Epithelial cell of proximal tubule (primary cell): ENCODE results near the gene FANK1. TPM values are rescaled to one million over a fixed set of nuclear protein-coding genes. Genes with fewer than 3 reads are reported as not detected.
"Not testable (repeated sequence)": the region's sequence is repeated elsewhere in the genome, so short reads cannot be mapped to it uniquely, and the experiment has no call there.

Source experiments
- DNase-seq: peaks from one replicate; pipeline ENCODE4 v3.0.0-alpha.2; 2011; ENCODE audit warnings: low read depth
- H3K4me3 ChIP-seq: 2 replicates; pipeline ENCODE4 v1.5.1; 2011; ENCODE audit warnings: low read depth, mild to moderate bottlenecking, low read length
- total RNA-seq: library from RNA; depleted of rRNA; stranded (reverse); fragments of >200 nt; gene quantifications from 2 replicates; pipeline ENCODE4 v1.2.3, GENCODE V29; 2015
- TF ChIP-seq, protein P1 (sequence below): conservative IDR thresholded peaks from 2 replicates; pipeline ENCODE4 v1.5.1; 2012; ENCODE audit warnings: low read depth, mild to moderate bottlenecking, low read length

Gene FANK1
- total RNA-seq, 1 donor from 2014 or later = 9.2 TPM

DNA sequence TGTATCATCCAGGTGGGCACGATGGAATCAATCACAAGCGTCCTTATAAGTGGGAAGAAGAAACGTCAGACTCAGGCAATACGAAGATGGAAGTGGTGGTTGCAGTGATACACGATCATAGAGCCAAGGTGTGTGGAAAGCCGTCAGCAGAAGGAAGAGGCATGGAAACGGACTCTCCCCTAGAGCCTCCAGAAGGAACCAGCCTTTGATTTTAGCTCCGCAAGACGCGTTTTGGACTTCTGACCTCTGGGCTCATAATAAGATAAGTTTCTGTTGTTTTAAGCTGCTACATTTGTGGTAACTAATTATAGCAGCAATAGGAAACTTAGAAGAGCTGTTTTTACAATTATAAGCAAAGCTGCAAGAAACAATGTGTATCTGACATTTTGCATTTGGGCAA is 14.8 kb downstream of the FANK1 start:
- TF ChIP-seq, protein P1, sequence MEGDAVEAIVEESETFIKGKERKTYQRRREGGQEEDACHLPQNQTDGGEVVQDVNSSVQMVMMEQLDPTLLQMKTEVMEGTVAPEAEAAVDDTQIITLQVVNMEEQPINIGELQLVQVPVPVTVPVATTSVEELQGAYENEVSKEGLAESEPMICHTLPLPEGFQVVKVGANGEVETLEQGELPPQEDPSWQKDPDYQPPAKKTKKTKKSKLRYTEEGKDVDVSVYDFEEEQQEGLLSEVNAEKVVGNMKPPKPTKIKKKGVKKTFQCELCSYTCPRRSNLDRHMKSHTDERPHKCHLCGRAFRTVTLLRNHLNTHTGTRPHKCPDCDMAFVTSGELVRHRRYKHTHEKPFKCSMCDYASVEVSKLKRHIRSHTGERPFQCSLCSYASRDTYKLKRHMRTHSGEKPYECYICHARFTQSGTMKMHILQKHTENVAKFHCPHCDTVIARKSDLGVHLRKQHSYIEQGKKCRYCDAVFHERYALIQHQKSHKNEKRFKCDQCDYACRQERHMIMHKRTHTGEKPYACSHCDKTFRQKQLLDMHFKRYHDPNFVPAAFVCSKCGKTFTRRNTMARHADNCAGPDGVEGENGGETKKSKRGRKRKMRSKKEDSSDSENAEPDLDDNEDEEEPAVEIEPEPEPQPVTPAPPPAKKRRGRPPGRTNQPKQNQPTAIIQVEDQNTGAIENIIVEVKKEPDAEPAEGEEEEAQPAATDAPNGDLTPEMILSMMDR = no peak
- H3K4me3 ChIP-seq = no peak overlapping the region
- DNase-seq = no peak

DNA sequence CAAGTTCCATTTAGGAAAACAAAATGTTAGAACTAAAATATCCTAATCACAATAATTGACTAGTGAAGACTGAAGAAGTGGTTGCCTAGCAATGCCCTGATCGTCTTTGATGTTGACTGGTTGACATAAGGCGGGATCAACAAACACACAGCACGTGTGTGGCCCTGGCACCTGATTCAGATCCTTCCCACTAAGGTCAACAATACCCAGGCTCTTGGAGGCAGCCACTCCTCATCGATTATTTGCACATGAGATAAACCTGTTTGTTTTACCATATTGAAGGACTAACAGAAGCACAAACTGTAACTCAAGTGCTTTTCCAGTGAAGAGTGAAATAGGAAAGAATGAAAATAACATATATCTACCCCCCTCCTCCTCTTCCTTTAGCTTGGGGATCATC is 15.6 kb downstream of the FANK1 start:
- H3K4me3 ChIP-seq = no peak overlapping the region
- DNase-seq = no peak

DNA sequence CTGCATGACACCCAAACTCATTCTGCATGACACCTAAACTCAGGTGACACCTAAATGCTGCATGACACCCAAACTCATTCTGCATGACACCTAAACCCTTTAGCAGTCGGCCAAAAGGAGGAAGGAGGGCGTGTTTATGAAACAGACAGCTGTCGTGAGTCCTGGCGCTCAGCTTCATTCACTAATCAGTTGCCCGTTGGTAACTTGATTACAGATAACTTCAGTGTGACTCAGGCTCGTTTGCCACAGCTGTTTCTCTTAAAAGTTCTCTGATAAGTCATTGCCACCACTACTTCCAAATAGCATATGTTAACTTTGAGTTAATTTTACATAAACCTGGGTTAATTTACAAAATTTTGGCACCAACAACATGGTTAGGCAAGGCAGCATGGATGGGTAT is 16.9 kb downstream of the FANK1 start:
- not testable (repeated sequence) for H3K4me3 ChIP-seq, DNase-seq

More for the DNA sequence above, 15.6 kb downstream of the FANK1 start:
- TF ChIP-seq, protein P1 = no peak

DNA sequence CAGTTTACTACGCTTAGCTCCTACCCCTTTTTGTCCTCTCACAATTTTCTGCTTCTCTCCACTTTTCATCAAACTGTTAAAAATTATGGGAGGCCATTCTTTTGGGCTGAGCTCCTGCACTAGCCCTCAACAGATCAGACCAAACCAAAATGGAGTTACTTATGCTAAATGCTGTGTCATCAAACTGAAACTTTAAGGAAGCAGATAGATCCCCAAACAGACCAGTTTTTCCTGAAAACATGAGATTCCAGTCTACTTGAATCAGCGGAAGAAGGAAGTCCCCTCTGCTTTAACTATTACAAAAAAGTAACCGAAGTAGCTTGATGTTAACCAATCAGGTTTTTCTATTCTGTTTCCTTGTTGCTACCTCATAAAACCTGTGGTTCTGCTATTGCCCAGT is 20.6 kb downstream of the FANK1 start:
- no peak overlapping the region for H3K4me3 ChIP-seq
- TF ChIP-seq, protein P1 = no peak
- no peak for DNase-seq

DNA sequence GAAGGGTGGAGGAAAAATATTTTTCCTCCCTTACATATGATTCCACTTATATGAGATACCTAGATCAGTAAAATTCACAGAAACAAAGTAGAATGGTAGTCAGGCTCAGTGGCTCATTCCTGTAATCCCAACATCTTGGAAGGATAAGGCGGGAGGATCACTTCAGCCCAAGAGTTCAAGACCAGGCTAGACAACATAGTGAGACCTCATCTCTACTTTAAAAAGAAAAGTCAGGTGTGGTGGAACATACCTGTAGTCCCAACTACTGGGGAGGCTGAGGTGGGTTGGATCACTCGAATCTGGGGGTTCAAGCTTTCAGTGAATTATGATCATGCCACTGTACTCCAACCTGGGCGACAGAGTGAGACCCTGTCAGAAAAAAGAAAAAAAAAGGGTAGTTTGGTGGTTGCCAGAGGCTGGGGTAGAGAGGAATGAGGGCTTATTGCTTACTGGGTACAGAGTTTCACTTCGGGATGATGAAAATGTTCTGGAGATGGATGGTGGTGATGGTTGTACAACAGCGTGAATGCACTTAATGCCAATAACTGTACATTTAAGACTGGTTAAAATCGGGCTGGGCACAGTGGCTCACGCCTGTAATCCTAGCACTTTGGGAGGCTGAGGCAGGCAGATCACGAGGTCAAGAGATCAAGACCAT is 21.5 kb downstream of the FANK1 start:
- DNase-seq, H3K4me3 ChIP-seq: not testable (repeated sequence)

DNA sequence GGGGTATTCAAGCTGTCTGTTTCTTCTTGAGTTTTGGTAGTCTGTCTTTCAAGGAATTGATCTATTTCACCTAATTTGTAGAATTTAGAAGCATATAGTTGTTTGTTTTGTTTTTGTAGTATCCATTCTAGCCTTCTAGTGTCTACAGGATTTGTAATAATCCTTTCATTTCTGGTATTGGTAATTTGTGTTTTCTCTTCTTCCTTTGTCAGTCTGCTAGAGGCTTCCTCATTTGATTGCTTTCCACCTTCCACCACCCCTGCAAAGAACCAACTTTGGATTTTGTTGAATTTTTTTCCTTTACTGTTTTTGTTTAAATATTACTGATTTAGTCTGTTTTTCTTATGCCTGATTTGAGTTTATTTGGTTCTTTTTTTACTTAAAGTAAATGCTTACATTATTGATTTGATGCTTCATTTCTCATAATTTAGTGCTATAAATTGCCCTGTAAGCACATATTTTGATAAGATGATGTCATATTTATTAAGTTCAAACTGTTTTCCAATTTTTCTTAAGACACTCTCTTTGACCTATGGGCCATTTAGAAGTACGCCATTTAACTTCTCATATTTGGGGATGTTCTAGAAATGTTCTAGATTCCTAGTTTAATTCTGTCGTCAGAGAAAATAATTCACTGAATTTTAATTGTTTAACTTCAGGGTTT is 25.4 kb downstream of the FANK1 start:
- not testable (repeated sequence) for H3K4me3 ChIP-seq, DNase-seq

DNA sequence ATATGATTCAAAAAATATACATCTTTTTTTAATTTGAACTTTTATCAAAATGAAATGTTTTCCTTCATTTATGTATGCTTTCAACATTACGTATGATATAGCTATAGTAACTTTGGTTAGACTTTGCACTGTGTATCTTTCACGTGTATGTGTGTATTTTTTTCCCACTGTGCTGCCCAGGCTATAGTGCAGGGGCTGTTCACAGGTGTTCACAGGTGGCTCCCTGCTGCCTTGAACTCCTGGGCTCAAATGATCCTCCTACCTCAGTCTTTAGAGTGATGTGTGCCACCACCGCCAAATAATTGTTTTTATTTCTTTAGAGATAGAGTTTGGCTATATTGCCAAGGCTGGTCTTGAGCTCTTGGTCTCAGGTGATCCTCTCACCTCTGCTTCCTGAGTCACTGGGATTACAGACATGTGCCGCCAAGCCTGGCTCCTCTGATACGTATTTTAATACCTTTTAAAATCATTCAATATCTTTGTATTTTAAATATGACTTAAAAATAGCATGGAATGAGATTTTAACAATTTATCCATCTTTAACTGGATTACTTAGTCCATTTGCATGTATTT is 29.0 kb downstream of the FANK1 start:
- H3K4me3 ChIP-seq = no peak overlapping the region
- TF ChIP-seq, protein P1 = no peak
- DNase-seq = no peak

DNA sequence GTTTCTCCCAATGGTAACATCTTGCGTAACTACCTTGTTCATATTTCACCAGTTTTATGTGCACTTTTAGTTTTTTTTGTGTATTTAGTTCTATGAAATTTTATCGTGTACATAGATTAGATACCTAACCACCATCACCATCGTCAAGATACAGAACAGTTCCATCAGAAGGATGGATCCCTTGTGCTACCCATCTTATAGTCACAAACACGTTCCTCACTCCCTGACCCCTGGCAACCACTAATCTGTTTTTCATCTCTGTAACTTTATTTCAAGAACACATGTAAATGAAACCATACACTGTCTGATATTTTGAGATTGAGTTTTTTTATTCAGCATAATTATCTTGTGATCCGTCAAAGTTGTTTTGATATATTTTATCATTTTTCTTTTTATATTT is 29.9 kb downstream of the FANK1 start:
- TF ChIP-seq, protein P1 = no peak
- DNase-seq = no peak
- no peak overlapping the region for H3K4me3 ChIP-seq

DNA sequence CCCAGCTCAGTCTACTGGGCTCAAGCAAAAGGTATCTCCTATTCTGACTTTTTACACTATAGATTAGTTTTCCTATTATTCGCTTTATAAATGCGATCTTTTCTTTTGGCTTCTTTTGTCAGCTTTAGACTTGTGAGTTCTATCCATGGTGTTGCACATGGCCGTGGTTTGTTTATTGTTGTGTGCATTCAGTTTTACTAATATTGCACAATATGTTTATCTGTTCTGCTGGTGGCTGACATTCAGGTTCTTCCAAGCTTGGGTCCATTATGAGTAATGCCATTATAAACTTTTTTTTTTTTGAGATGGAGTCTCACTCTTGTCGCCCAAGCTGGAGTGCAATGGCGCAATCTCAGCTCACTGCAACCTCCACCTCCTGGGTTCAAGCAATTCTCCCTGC is 30.9 kb downstream of the FANK1 start:
- H3K4me3 ChIP-seq, DNase-seq: not testable (repeated sequence)
